ENCODE results near the gene RAB34. TPM values are rescaled to one million over a fixed set of nuclear protein-coding genes. Genes with fewer than 3 reads are reported as not detected.

Gene RAB34
- total RNA-seq, 2 experiments from 2014 or later, result 0.22 to 0.99 TPM

DNA sequence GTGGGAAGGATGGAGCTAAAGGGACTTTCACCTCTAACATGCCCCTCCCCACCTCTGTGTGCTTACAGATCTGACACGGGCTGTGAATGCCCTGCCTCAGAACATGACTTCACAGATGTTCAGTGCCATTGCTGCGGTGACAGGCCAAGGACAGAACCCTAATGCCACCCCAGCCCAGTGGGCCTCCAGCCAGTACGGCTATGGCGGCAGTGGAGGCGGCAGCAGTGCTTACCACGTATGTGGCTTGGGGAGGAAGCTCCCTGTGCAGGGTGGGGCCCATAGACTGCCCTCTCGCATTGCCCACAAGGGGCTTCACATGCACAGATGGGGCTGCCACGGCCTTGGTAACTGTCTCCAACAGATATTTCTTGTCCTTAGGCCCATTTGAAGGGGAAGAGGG is 17.4 kb downstream of the RAB34 start:
- H3K79me2 ChIP-seq (ENCODE audit: insufficient read depth, low read depth, low read length), result no peaks in the 10 kb centered on the region
- no peak overlapping the region for H2AFZ ChIP-seq (ENCODE audit: low read length)
- intact Hi-C loops (cut with micrococcal nuclease; ENCODE audit: unreplicated experiment), result no loop called here
- peaks cover 83% of the 10 kb centered on the region for H3K36me3 ChIP-seq (ENCODE audit: insufficient read depth, low read length)
- no peak overlapping the region for H3K27ac ChIP-seq (ENCODE audit: low read depth, low read length, poor library complexity, severe bottlenecking)
- no peak overlapping the region for H3K4me3 ChIP-seq (ENCODE audit: low read depth, low read length, poor library complexity, severe bottlenecking)
- H3K9me2 ChIP-seq (ENCODE audit: insufficient read depth, low read length), result no peaks in the 10 kb centered on the region
- POLR2A ChIA-PET, result interaction anchor here (1.0 kb wide), 1 partner anchor 11 kb away, joined by 3 read pairs; no protein-coding TSS in a partner anchor
- no peaks in the 10 kb centered on the region for H3K4me1 ChIP-seq (ENCODE audit: insufficient read depth, low read length, poor library complexity, severe bottlenecking)
- TF ChIP-seq, protein P1, sequence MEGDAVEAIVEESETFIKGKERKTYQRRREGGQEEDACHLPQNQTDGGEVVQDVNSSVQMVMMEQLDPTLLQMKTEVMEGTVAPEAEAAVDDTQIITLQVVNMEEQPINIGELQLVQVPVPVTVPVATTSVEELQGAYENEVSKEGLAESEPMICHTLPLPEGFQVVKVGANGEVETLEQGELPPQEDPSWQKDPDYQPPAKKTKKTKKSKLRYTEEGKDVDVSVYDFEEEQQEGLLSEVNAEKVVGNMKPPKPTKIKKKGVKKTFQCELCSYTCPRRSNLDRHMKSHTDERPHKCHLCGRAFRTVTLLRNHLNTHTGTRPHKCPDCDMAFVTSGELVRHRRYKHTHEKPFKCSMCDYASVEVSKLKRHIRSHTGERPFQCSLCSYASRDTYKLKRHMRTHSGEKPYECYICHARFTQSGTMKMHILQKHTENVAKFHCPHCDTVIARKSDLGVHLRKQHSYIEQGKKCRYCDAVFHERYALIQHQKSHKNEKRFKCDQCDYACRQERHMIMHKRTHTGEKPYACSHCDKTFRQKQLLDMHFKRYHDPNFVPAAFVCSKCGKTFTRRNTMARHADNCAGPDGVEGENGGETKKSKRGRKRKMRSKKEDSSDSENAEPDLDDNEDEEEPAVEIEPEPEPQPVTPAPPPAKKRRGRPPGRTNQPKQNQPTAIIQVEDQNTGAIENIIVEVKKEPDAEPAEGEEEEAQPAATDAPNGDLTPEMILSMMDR (conservative IDR thresholded peaks at IDR 0.05; ENCODE audit: low read length), result no peak
- no peak for TF ChIP-seq EZH2phosphoT487 (IDR thresholded peaks at IDR 0.05; ENCODE audit: borderline replicate concordance, low read depth, low read length)
- CTCF ChIA-PET (ENCODE audit: unreplicated experiment), result no interaction called here
- BruUV-seq (replicated peaks), result no TSS peak
- H3K4me2 ChIP-seq (ENCODE audit: low read length), result no peak overlapping the region
- H4K20me1 ChIP-seq (ENCODE audit: insufficient read depth, low read length), result no peaks in the 10 kb centered on the region
- no peak for DNase-seq (ENCODE audit: low spot score)
- no peaks in the 10 kb centered on the region for H3K9me3 ChIP-seq (ENCODE audit: low read length)

GRCh38 chr17:28698253-28698941 is 19.3 kb downstream of the RAB34 start:
- H3K4me1 ChIP-seq (ENCODE audit: insufficient read depth, low read length, poor library complexity, severe bottlenecking), result no peaks in the 10 kb centered on the region
- no peak overlapping the region for H3K4me2 ChIP-seq (ENCODE audit: low read length)
- no peaks in the 10 kb centered on the region for H3K9me2 ChIP-seq (ENCODE audit: insufficient read depth, low read length)
- TF ChIP-seq, protein P1 (conservative IDR thresholded peaks at IDR 0.05; ENCODE audit: low read length), result no peak
- no peak for TF ChIP-seq EZH2phosphoT487 (IDR thresholded peaks at IDR 0.05; ENCODE audit: borderline replicate concordance, low read depth, low read length)
- H3K27ac ChIP-seq (ENCODE audit: low read depth, low read length, poor library complexity, severe bottlenecking), result no peak overlapping the region
- H3K36me3 ChIP-seq (ENCODE audit: insufficient read depth, low read length), result peaks cover 99% of the 10 kb centered on the region
- no peaks in the 10 kb centered on the region for H3K79me2 ChIP-seq (ENCODE audit: insufficient read depth, low read depth, low read length)
- H3K9me3 ChIP-seq (ENCODE audit: low read length), result no peaks in the 10 kb centered on the region
- no peak overlapping the region for H3K4me3 ChIP-seq (ENCODE audit: low read depth, low read length, poor library complexity, severe bottlenecking)
- DNase-seq (ENCODE audit: low spot score), result no peak
- CTCF ChIA-PET (ENCODE audit: unreplicated experiment), result interaction anchor here (0.6 kb wide), 1 partner anchor 45 kb away, joined by 3 read pairs; no protein-coding TSS in a partner anchor
- no TSS peak for BruUV-seq (replicated peaks)
- no peaks in the 10 kb centered on the region for H4K20me1 ChIP-seq (ENCODE audit: insufficient read depth, low read length)
- POLR2A ChIA-PET, result interaction anchor here (0.5 kb wide), 1 partner anchor 66 kb away, joined by 3 read pairs; no protein-coding TSS in a partner anchor
- no peak overlapping the region for H2AFZ ChIP-seq (ENCODE audit: low read length)
- intact Hi-C loops (cut with micrococcal nuclease; ENCODE audit: unreplicated experiment), result no loop called here

DNA sequence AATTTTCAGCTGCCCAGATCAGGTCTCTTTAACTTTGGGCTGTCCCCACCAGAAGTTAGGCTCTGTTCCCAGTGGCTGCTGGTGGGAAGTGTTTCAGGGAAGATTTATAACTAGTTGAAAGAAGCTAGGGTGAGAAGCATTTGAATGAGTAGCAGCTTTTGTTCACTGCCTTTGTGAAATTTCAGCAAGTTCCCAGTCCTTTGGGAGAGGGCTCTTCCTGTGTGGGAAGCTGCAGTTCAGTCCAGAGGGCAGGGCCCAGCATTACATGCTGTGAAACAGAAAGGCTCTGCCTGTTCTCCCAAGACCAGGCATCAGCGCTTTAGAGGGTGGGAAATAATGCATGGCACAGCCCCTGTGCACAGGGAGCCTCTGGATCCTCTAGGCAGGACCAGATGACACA is 23.8 kb downstream of the RAB34 start:
- no TSS peak for BruUV-seq (replicated peaks)
- Histone ChIP-seq H3K4me2 (ENCODE audit: low read length) (no peak overlapping the region), H3K36me3 (ENCODE audit: insufficient read depth, low read length) (peaks cover 90% of the 10 kb centered on the region), H3K9me3 (ENCODE audit: low read length) (no peaks in the 10 kb centered on the region), H3K4me3 (ENCODE audit: low read depth, low read length, poor library complexity, severe bottlenecking) (no peak overlapping the region), H2AFZ (ENCODE audit: low read length) (no peak overlapping the region), H3K9me2 (ENCODE audit: insufficient read depth, low read length) (no peaks in the 10 kb centered on the region), H3K4me1 (ENCODE audit: insufficient read depth, low read length, poor library complexity, severe bottlenecking) (no peaks in the 10 kb centered on the region), H4K20me1 (ENCODE audit: insufficient read depth, low read length) (no peaks in the 10 kb centered on the region), H3K79me2 (ENCODE audit: insufficient read depth, low read depth, low read length) (no peaks in the 10 kb centered on the region), H3K27ac (ENCODE audit: low read depth, low read length, poor library complexity, severe bottlenecking) (no peak overlapping the region)
- TF ChIP-seq EZH2phosphoT487 (IDR thresholded peaks at IDR 0.05; ENCODE audit: borderline replicate concordance, low read depth, low read length), result no peak
- TF ChIP-seq, protein P1 (conservative IDR thresholded peaks at IDR 0.05; ENCODE audit: low read length), result no peak
- no peak for DNase-seq (ENCODE audit: low spot score)
- POLR2A ChIA-PET, result interaction anchor here (0.7 kb wide), 1 partner anchor 93 kb away, joined by 3 read pairs; no protein-coding TSS in a partner anchor
- CTCF ChIA-PET (ENCODE audit: unreplicated experiment), result no interaction called here
- intact Hi-C loops (cut with micrococcal nuclease; ENCODE audit: unreplicated experiment), result no loop called here
